NCI-H1048 (cell line): ENCODE data around the gene TCEA2.
"Not testable (repeated sequence)": the region's sequence is repeated elsewhere in the genome, so short reads cannot be mapped to it uniquely, and the experiment has no call there.

Experiments
- DNase-seq: peaks from one replicate; lab custom pipeline; 2025; lab: John Stamatoyannopoulos, UW

TCEA2 gene

GRCh38 chr20:64077876-64078551 is 15.0 kb downstream of the TCEA2 start:
- DNase-seq: no peak

- no peak for DNase-seq
Observed at GRCh38 chr20:64078934-64079272, 15.9 kb downstream of the TCEA2 start.

GRCh38 chr20:64079273-64080012 is 16.4 kb downstream of the TCEA2 start, which contains the start of gene RGS19:
TSS of gene RGS19 (minus strand) at chr20:64079518. CDS start at chr20:64076886, 2,632 bp downstream.
- DNase-seq: no peak

GRCh38 chr20:64080013-64080812 is 17.2 kb downstream of the TCEA2 start, which contains the start of gene OPRL1:
TSS of gene OPRL1 (plus strand) at chr20:64080082. CDS start at chr20:64092721, 12,639 bp downstream.
- no peak for DNase-seq

GRCh38 chr20:64080813-64081623 is 18.0 kb downstream of the TCEA2 start:
- no peak for DNase-seq

- DNase-seq: no peak
Observed at GRCh38 chr20:64081624-64081964, 18.6 kb downstream of the TCEA2 start.

GRCh38 chr20:64082126-64082731 is 19.2 kb downstream of the TCEA2 start:
- DNase-seq: no peak

GRCh38 chr20:64082820-64083377 is 19.9 kb downstream of the TCEA2 start:
- no peak for DNase-seq

GRCh38 chr20:64083378-64083803 is 20.4 kb downstream of the TCEA2 start:
- DNase-seq: peak; percentile 48

GRCh38 chr20:64083804-64084684 is 21.0 kb downstream of the TCEA2 start, which contains the start of gene LKAAEAR1:
TSS of gene LKAAEAR1 (minus strand) at chr20:64084398. CDS start at chr20:64084219, 179 bp downstream.
- DNase-seq: no peak

GRCh38 chr20:64084685-64085152 is 21.7 kb downstream of the TCEA2 start:
- DNase-seq: no peak

GRCh38 chr20:64086801-64087200 is 23.8 kb downstream of the TCEA2 start:
- no peak for DNase-seq

- DNase-seq: not testable (repeated sequence)
Observed at GRCh38 chr20:64087226-64087825, 24.3 kb downstream of the TCEA2 start.

- DNase-seq: not testable (repeated sequence)
Observed at GRCh38 chr20:64088586-64088985, 25.6 kb downstream of the TCEA2 start.

- no peak for DNase-seq
Observed at GRCh38 chr20:64090165-64090564, 27.2 kb downstream of the TCEA2 start.

GRCh38 chr20:64091340-64091739 is 28.3 kb downstream of the TCEA2 start:
- DNase-seq: no peak

- DNase-seq: no peak
Observed at GRCh38 chr20:64091770-64092169, 28.8 kb downstream of the TCEA2 start.

- no peak for DNase-seq
Observed at GRCh38 chr20:64092258-64093012, 29.4 kb downstream of the TCEA2 start.
